ENCODE data around the gene DHX8.

DNA sequence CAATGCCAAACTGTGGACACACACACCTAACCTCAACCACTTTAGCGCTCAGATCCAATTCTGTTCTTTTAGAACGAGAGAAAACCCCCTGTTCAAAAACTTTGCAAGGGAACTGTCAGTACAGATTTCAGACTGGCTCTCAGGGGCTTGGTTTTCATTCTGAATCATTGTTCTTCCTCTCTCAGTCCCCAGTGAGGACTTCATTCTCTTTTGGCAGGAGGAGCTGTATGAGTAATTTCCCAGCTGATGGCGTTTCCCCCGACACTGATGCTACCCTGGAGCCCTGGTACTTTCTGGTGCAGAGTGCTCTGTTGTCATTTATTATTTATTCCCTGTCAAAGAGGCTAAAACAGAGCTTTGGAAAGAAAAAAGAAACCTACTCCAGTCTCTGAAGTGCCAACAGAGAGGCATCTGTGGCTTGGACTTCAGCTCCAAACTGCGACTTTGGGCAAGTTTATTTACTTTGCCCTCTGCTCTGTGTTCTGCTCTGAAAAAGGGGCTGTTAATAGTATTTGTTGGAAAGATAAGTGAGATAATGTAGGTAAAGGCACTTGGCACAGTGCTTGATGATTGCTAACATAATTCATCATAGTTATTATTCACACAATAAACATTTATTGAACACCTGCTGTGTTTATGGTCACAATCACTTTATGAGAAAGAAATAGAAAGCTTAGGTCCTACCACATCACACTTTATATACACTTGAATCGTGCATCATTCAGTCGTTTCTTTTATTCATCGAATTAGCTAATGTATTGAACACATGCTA is 34.0 kb downstream of the DHX8 start:
- TF ChIP-seq CTCF (IDR thresholded peaks at IDR 0.05; ENCODE audit: extremely low read depth in 1 of 2, insufficient read depth in 1 of 2, low read depth in 1 of 2, low read length in 2 of 2) (no peak), MAX (IDR thresholded peaks at IDR 0.05; ENCODE audit: insufficient read depth, insufficient read length) (no peak), JUN (IDR thresholded peaks at IDR 0.05; ENCODE audit: borderline replicate concordance, insufficient read depth, insufficient read length, low read depth) (peak; percentile 24), POLR2A (IDR thresholded peaks at IDR 0.05; ENCODE audit: low read depth, low read length) (no peak), EZH2 (IDR thresholded peaks at IDR 0.05; ENCODE audit: borderline replicate concordance, low read depth, low read length, severe bottlenecking) (no peak), MYC (IDR thresholded peaks at IDR 0.05; ENCODE audit: low read depth, low read length) (no peak)
